B cell (primary cell): Measurements from ENCODE around the gene MAN2A2.

Experiments
- CTCF ChIP-seq: fragments of 200-600 bp; IDR thresholded peaks from one replicate; pipeline ENCODE4 v1.8.0; 2022; ENCODE audit warnings: antibody characterized with exemption, mild to moderate bottlenecking
- EZH2 ChIP-seq: IDR thresholded peaks from 2 replicates; pipeline ENCODE4 v1.6.1; 2012; ENCODE audit warnings: borderline replicate concordance, low read depth, mild to moderate bottlenecking, moderate library complexity, low read length; ENCODE audit not compliant: insufficient read depth, poor library complexity, severe bottlenecking

GRCh38 chr15:90939756-90940155 is 36.7 kb downstream of the MAN2A2 start:
- TF ChIP-seq CTCF (no peak), EZH2 (no peak)
